ENCODE results near the gene SUFU.

The SUFU gene

DNA sequence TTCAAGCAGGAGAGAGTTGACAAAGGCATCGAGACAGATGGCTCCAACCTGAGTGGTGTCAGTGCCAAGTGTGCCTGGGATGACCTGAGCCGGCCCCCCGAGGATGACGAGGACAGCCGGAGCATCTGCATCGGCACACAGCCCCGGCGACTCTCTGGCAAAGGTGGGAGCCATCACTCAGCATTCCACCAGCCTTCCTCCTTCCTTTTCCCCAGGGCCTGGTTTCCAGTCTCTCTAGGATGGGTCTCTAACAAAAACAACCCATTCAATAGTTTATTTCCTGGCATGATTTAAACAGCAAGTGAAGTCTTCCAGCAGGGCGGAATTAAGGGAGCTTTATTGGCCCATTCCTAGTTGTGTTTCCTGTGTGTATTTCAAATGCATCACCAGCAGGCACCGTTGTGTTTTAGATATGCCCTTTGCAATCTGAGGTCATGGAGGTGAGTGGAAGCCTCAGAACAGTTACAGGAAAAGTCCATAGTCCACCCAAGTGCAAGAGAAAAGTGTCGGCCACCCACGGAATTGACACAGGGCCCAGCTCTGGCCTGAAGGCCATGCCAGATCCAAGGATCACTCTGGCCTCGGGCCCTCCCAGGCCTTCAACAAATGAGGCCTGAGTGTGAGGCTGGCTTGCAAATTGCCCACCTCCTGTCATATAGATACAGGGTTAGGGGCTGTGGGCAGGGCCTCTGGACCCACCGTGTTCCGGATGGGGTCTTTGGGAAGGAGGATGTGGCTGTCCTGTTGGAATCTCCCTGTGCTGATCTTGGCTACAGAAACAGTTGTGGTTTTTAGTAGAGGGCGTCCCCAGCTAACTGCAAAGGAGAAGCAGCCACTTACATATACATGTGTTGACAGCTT, 93.6 kb downstream of the SUFU start:
- H2BK12ac ChIP-seq (ENCODE audit: low read length): no peak overlapping the region
- no peak overlapping the region for H3K4me2 ChIP-seq (ENCODE audit: insufficient read depth, low read length, poor library complexity, severe bottlenecking)
- peaks cover 0 to 7% of the 10 kb centered on the region in 2 donors for H3K4me1 ChIP-seq (ENCODE audit: control insufficient read depth in 2 of 2, insufficient read depth in 1 of 2, low read depth in 1 of 2, low read length in 2 of 2)
- H4K8ac ChIP-seq (ENCODE audit: low read depth, low read length): no peak overlapping the region
- no peak overlapping the region for H3K14ac ChIP-seq (ENCODE audit: low read length)
- H4K91ac ChIP-seq (ENCODE audit: low read depth, low read length, poor library complexity): no peak overlapping the region
- no peak overlapping the region for H3K23ac ChIP-seq (ENCODE audit: low read depth, low read length, poor library complexity)
- no peak overlapping the region for H3K9ac ChIP-seq (ENCODE audit: low read depth, low read length, poor library complexity)
- H2BK5ac ChIP-seq (ENCODE audit: low read length): no peak overlapping the region
- no peak overlapping the region for H2BK15ac ChIP-seq (ENCODE audit: low read length)
- H3K4ac ChIP-seq (ENCODE audit: low read length): no peak overlapping the region
- no peak for DNase-seq (ENCODE audit: low spot score)
- H2AFZ ChIP-seq (ENCODE audit: low read length): no peak overlapping the region
- no CpG with 5 or more reads among the region's 16 CpGs for WGBS, 2 donors (ENCODE audit: extremely low coverage in 2 of 2, insufficient read length in 2 of 2, insufficient replicate concordance in 1 of 2)
- no peak overlapping the region for H2BK120ac ChIP-seq (ENCODE audit: low read depth, low read length)
- peaks cover 28 to 63% of the 10 kb centered on the region in 2 donors for H3K36me3 ChIP-seq (replicated peaks in 1 of 2; ENCODE audit: control insufficient read depth in 2 of 2, insufficient read depth in 2 of 2, low read length in 2 of 2)
- H3K79me1 ChIP-seq (ENCODE audit: low read depth, low read length): peaks cover 2% of the 10 kb centered on the region
- H3K27me3 ChIP-seq (ENCODE audit: control insufficient read depth in 3 of 3, insufficient read depth in 3 of 3, low read depth in 1 of 3, low read length in 3 of 3): no peaks in the 10 kb centered on the region
- no peak overlapping the region for H3K4me3 ChIP-seq (ENCODE audit: low read length in 2 of 2)
- H3K18ac ChIP-seq (ENCODE audit: low read length): no peak overlapping the region
- H3K27ac ChIP-seq (replicated peaks; ENCODE audit: low read length): no peak overlapping the region
- no peaks in the 10 kb centered on the region for H3K9me3 ChIP-seq (replicated peaks in 1 of 2; ENCODE audit: control insufficient read depth in 2 of 2, insufficient read depth in 1 of 2, low read depth in 1 of 2, low read length in 2 of 2)
- no peak overlapping the region for H2AK5ac ChIP-seq (ENCODE audit: low read depth, low read length)

DNA sequence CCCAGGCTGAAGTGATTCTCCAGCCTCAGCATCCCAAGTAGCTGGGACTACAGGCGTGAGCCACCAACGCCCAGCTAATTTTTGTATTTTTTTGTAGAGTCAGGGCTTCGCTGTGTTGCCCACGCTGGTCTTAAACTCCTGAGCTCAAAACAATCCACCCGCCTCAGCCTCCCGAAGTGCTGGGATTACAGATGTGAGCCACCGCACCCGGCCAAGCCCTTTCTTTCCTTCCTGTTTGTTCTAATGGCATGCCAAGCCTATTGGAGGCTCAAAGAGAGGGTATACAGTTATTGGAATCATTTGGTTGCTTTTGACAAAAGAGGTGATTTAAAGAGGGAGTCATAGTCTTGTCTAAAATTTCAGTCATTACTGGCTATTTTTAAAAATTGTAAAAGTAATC, 94.5 kb downstream of the SUFU start:
- H3K4me2 ChIP-seq (ENCODE audit: insufficient read depth, low read length, poor library complexity, severe bottlenecking): no peak overlapping the region
- H3K27me3 ChIP-seq (ENCODE audit: control insufficient read depth in 3 of 3, insufficient read depth in 3 of 3, low read depth in 1 of 3, low read length in 3 of 3): no peaks in the 10 kb centered on the region
- peaks cover 0 to 7% of the 10 kb centered on the region in 2 donors for H3K4me1 ChIP-seq (ENCODE audit: control insufficient read depth in 2 of 2, insufficient read depth in 1 of 2, low read depth in 1 of 2, low read length in 2 of 2)
- H3K79me1 ChIP-seq (ENCODE audit: low read depth, low read length): peaks cover 2% of the 10 kb centered on the region
- no peak overlapping the region for H3K23ac ChIP-seq (ENCODE audit: low read depth, low read length, poor library complexity)
- no peak overlapping the region for H2BK12ac ChIP-seq (ENCODE audit: low read length)
- no peak for DNase-seq (ENCODE audit: low spot score)
- no peak overlapping the region for H3K4me3 ChIP-seq (ENCODE audit: low read length in 2 of 2)
- no peak overlapping the region for H3K18ac ChIP-seq (ENCODE audit: low read length)
- no peak overlapping the region for H3K9ac ChIP-seq (ENCODE audit: low read depth, low read length, poor library complexity)
- H3K36me3 ChIP-seq (replicated peaks in 1 of 2; ENCODE audit: control insufficient read depth in 2 of 2, insufficient read depth in 2 of 2, low read length in 2 of 2): peaks cover 33 to 71% of the 10 kb centered on the region in 2 donors
- H2AFZ ChIP-seq (ENCODE audit: low read length): no peak overlapping the region
- H2BK120ac ChIP-seq (ENCODE audit: low read depth, low read length): no peak overlapping the region
- no peaks in the 10 kb centered on the region for H3K9me3 ChIP-seq (replicated peaks in 1 of 2; ENCODE audit: control insufficient read depth in 2 of 2, insufficient read depth in 1 of 2, low read depth in 1 of 2, low read length in 2 of 2)
- H2AK5ac ChIP-seq (ENCODE audit: low read depth, low read length): no peak overlapping the region
- H3K4ac ChIP-seq (ENCODE audit: low read length): no peak overlapping the region
- H4K8ac ChIP-seq (ENCODE audit: low read depth, low read length): no peak overlapping the region
- H3K27ac ChIP-seq (replicated peaks; ENCODE audit: low read length): no peak overlapping the region
- WGBS, 2 donors (ENCODE audit: extremely low coverage in 2 of 2, insufficient read length in 2 of 2, insufficient replicate concordance in 1 of 2): no CpG with 5 or more reads among the region's 8 CpGs
- no peak overlapping the region for H3K14ac ChIP-seq (ENCODE audit: low read length)
- no peak overlapping the region for H2BK5ac ChIP-seq (ENCODE audit: low read length)
- H2BK15ac ChIP-seq (ENCODE audit: low read length): no peak overlapping the region
- no peak overlapping the region for H4K91ac ChIP-seq (ENCODE audit: low read depth, low read length, poor library complexity)

DNA sequence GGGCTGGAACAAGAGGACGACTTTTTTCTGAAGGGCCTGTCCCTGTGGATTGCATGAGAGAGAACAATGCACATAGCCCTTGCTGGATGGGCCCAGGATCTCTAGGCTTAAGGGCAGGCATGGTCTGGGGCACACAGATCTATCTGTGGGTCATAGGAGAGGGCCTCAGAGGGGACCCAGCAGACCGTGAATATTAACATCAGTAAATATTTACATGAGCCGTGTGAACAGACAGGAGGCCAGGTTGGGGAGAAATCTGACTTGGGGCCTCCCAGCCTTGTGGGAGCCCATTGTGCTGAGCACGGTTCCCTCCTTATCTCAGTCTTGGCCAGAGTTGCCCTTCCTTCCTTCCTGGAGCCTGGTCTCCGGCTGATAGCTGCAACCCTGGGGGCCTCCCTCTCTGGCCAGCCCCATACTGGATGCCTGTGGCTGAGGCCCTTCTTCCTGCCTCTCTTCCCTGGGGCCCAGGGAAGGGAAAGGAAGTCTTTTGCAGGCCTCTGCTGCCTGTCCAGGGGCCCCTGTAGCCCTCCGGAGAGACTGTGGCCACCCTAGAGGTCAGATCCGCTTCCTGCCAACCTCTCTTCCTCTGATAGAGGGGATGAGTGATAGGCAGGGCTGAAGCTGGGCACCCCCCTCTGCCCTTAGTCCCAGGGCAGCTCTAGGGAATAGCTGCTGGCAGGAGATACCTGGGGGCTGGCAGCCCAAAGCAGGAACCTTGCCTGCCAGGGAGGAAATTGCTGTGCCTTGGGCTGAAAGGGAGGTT, 96.0 kb downstream of the SUFU start:
- Histone ChIP-seq H3K27ac (replicated peaks; ENCODE audit: low read length) (no peak overlapping the region), H3K9ac (ENCODE audit: low read depth, low read length, poor library complexity) (no peak overlapping the region), H4K91ac (ENCODE audit: low read depth, low read length, poor library complexity) (no peak overlapping the region), H3K4me2 (ENCODE audit: insufficient read depth, low read length, poor library complexity, severe bottlenecking) (no peak overlapping the region), H2BK5ac (ENCODE audit: low read length) (no peak overlapping the region), H3K23ac (ENCODE audit: low read depth, low read length, poor library complexity) (no peak overlapping the region), H3K4me1 (ENCODE audit: control insufficient read depth in 2 of 2, insufficient read depth in 1 of 2, low read depth in 1 of 2, low read length in 2 of 2) (peaks cover 0 to 7% of the 10 kb centered on the region in 2 donors), H2BK120ac (ENCODE audit: low read depth, low read length) (no peak overlapping the region), H2AK5ac (ENCODE audit: low read depth, low read length) (no peak overlapping the region), H3K18ac (ENCODE audit: low read length) (no peak overlapping the region), H3K79me1 (ENCODE audit: low read depth, low read length) (peaks cover 2% of the 10 kb centered on the region), H3K27me3 (ENCODE audit: control insufficient read depth in 3 of 3, insufficient read depth in 3 of 3, low read depth in 1 of 3, low read length in 3 of 3) (no peaks in the 10 kb centered on the region), H3K9me3 (replicated peaks in 1 of 2; ENCODE audit: control insufficient read depth in 2 of 2, insufficient read depth in 1 of 2, low read depth in 1 of 2, low read length in 2 of 2) (no peaks in the 10 kb centered on the region), H3K4me3 (ENCODE audit: low read length in 2 of 2) (no peak overlapping the region), H3K36me3 (replicated peaks in 1 of 2; ENCODE audit: control insufficient read depth in 2 of 2, insufficient read depth in 2 of 2, low read length in 2 of 2) (peaks cover 36 to 75% of the 10 kb centered on the region in 2 donors), H2BK12ac (ENCODE audit: low read length) (no peak overlapping the region), H3K14ac (ENCODE audit: low read length) (no peak overlapping the region), H2AFZ (ENCODE audit: low read length) (no peak overlapping the region), H3K4ac (ENCODE audit: low read length) (no peak overlapping the region), H2BK15ac (ENCODE audit: low read length) (no peak overlapping the region), H4K8ac (ENCODE audit: low read depth, low read length) (no peak overlapping the region)
- no peak for DNase-seq (ENCODE audit: low spot score)
- no CpG with 5 or more reads among the region's 7 CpGs for WGBS, 2 donors (ENCODE audit: extremely low coverage in 2 of 2, insufficient read length in 2 of 2, insufficient replicate concordance in 1 of 2)

DNA sequence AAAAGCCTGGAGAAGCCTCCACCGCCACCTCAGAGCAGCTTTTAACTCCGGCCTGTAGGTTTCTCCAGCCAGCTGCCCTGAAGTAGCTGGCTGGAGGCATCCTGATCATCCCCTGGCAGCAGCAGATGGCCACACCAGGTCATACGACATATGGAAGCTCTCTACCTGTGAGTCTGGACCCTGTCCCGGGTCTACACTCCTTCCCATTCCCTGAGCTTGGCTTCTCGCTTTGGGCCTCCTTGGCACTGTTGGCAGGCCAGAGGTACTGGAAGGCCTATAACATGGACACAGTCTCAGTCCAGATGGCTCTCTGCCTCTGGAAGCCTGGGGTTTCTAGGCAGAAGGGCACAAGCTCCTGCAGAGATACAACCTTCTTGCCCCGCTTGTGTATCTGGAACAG, 97.0 kb downstream of the SUFU start:
- WGBS, 2 donors (ENCODE audit: extremely low coverage in 2 of 2, insufficient read length in 2 of 2, insufficient replicate concordance in 1 of 2): no CpG with 5 or more reads among the region's 6 CpGs
- Histone ChIP-seq H3K4ac (ENCODE audit: low read length) (no peak overlapping the region), H3K4me2 (ENCODE audit: insufficient read depth, low read length, poor library complexity, severe bottlenecking) (no peak overlapping the region), H3K27me3 (ENCODE audit: control insufficient read depth in 3 of 3, insufficient read depth in 3 of 3, low read depth in 1 of 3, low read length in 3 of 3) (no peaks in the 10 kb centered on the region), H2AK5ac (ENCODE audit: low read depth, low read length) (no peak overlapping the region), H2BK5ac (ENCODE audit: low read length) (no peak overlapping the region), H2BK12ac (ENCODE audit: low read length) (no peak overlapping the region), H3K36me3 (replicated peaks in 1 of 2; ENCODE audit: control insufficient read depth in 2 of 2, insufficient read depth in 2 of 2, low read length in 2 of 2) (peaks cover 36 to 81% of the 10 kb centered on the region in 2 donors), H3K4me3 (ENCODE audit: low read length in 2 of 2) (no peak overlapping the region), H2BK15ac (ENCODE audit: low read length) (no peak overlapping the region), H3K9me3 (replicated peaks in 1 of 2; ENCODE audit: control insufficient read depth in 2 of 2, insufficient read depth in 1 of 2, low read depth in 1 of 2, low read length in 2 of 2) (no peaks in the 10 kb centered on the region), H3K9ac (ENCODE audit: low read depth, low read length, poor library complexity) (no peak overlapping the region), H3K23ac (ENCODE audit: low read depth, low read length, poor library complexity) (no peak overlapping the region), H2BK120ac (ENCODE audit: low read depth, low read length) (no peak overlapping the region), H3K79me1 (ENCODE audit: low read depth, low read length) (peaks cover 2% of the 10 kb centered on the region), H4K91ac (ENCODE audit: low read depth, low read length, poor library complexity) (no peak overlapping the region), H3K18ac (ENCODE audit: low read length) (no peak overlapping the region), H4K8ac (ENCODE audit: low read depth, low read length) (no peak overlapping the region), H3K14ac (ENCODE audit: low read length) (no peak overlapping the region), H3K4me1 (ENCODE audit: control insufficient read depth in 2 of 2, insufficient read depth in 1 of 2, low read depth in 1 of 2, low read length in 2 of 2) (peaks cover 0 to 7% of the 10 kb centered on the region in 2 donors), H3K27ac (replicated peaks; ENCODE audit: low read length) (no peak overlapping the region), H2AFZ (ENCODE audit: low read length) (no peak overlapping the region)
- DNase-seq (ENCODE audit: low spot score): no peak
